ENCODE data around the gene SUPT5H. TPM values are rescaled to one million over a fixed set of nuclear protein-coding genes. Genes with fewer than 3 reads are reported as not detected.

Gene SUPT5H
- total and polyA plus RNA-seq, 2 of the 13 experiments (the other 11 are each of a cell fraction or from before 2014, with no cell fraction given): 48.2 to 51.7 TPM

- TF ChIP-seq ZNF275 (CRISPR knock-in tag; IDR thresholded peaks at IDR 0.05; ENCODE audit: borderline replicate concordance): no peak
- peak; percentile 83 for TF ChIP-seq SOX5 (CRISPR knock-in tag; IDR thresholded peaks at IDR 0.05; ENCODE audit: borderline replicate concordance)
- TF ChIP-seq NCOR1 (IDR thresholded peaks at IDR 0.05; ENCODE audit: borderline replicate concordance, low read length): peak; percentile 88; the same call in 1 of the 2 replicates
- TF ChIP-seq ZBTB44 (CRISPR knock-in tag; IDR thresholded peaks at IDR 0.05): peak; percentile 74; the same call in 1 of the 2 replicates
- peak; percentile 84 for TF ChIP-seq THAP11 (CRISPR knock-in tag; IDR thresholded peaks at IDR 0.05)
- peak; percentile 84 for TF ChIP-seq KDM2A (CRISPR knock-in tag; IDR thresholded peaks at IDR 0.05; ENCODE audit: borderline replicate concordance, low read depth)
- peak; percentile 82 for TF ChIP-seq ZNF687 (CRISPR knock-in tag; IDR thresholded peaks at IDR 0.05)
- 0 out of 2 replicates have a peak, but pooled peaks have one; percentile 52 for TF ChIP-seq EEA1 (CRISPR knock-in tag; IDR thresholded peaks at IDR 0.05; ENCODE audit: borderline replicate concordance)
- TF ChIP-seq ZSCAN30 (CRISPR knock-in tag; IDR thresholded peaks at IDR 0.05): no peak
- peak; percentile 63; the same call in 1 of the 2 replicates for TF ChIP-seq DMAP1 (CRISPR knock-in tag; IDR thresholded peaks at IDR 0.05)
- peak; percentile 89 for TF ChIP-seq FOXP4 (CRISPR knock-in tag; IDR thresholded peaks at IDR 0.05)
- TF ChIP-seq MTERF4 (CRISPR knock-in tag; IDR thresholded peaks at IDR 0.05): 0 out of 2 replicates have a peak, but pooled peaks have one; percentile 39
- TF ChIP-seq ZHX1 (CRISPR knock-in tag; IDR thresholded peaks at IDR 0.05; ENCODE audit: low read depth): 0 out of 2 replicates have a peak, but pooled peaks have one; percentile 45
- peak; percentile 83 for TF ChIP-seq FOSL2 (CRISPR knock-in tag; IDR thresholded peaks at IDR 0.05)
Measured at GRCh38 chr19:39397360-39398296, 47.8 kb upstream of the SUPT5H start (continued).
